CD4-positive, alpha-beta T cell (primary cell): ENCODE data around the gene DYNC1H1. TPM values are rescaled to one million over a fixed set of nuclear protein-coding genes. Genes with fewer than 3 reads are reported as not detected.

Experiments used
- ATAC-seq: fragments of 200-7000 bp; cut with Tn5 transposase; one replicate; pipeline ENCODE4 v1.10.0; 2022; ENCODE audit warnings: mild to moderate bottlenecking; ENCODE audit not compliant: poor library complexity
- CTCF ChIA-PET: fragments of 350-600 bp; sonication (Branson Sonifier 250); formaldehyde crosslinking; loops from one replicate; lab custom pipeline; 2021; ENCODE audit warnings: antibody characterized with exemption, inconsistent platforms; lab: Charles Lee
- POLR2A ChIA-PET: fragments of 350-600 bp; sonication (Branson Sonifier 250); formaldehyde crosslinking; loops from one replicate; lab custom pipeline; 2021; ENCODE audit warnings: antibody characterized with exemption, inconsistent platforms; lab: Charles Lee
- DNase-seq, 14 experiments: peaks; one replicate each; pipeline ENCODE4 v3.0.0-alpha.2; 2013 to 2020; ENCODE audit warnings: mixed read lengths in 2 of 14
- H3K27ac ChIP-seq, 2 donors: one replicate each; pipeline versions ENCODE4 v1.5.1 to v1.7.0; 2013; ENCODE audit warnings: low read length in 2 of 2, low read depth in 1 of 2, mild to moderate bottlenecking in 1 of 2
- H3K27me3 ChIP-seq, 2 experiments: 1 replicate in 1 of 2; 2 replicates in 1 of 2; pipeline versions ENCODE4 v1.6.1 to v1.7.0; 2013; ENCODE audit warnings: low read length in 2 of 2, control low read depth in 1 of 2, mild to moderate bottlenecking in 1 of 2, moderate library complexity in 1 of 2; ENCODE audit not compliant: insufficient read depth in 2 of 2, control insufficient read depth in 1 of 2
- H3K36me3 ChIP-seq: one replicate; pipeline ENCODE4 v1.6.1; 2013; ENCODE audit warnings: low read length, control low read depth; ENCODE audit not compliant: insufficient read depth
- H3K4me1 ChIP-seq: one replicate; pipeline ENCODE4 v1.6.1; 2013; ENCODE audit warnings: low read length, control low read depth; ENCODE audit not compliant: insufficient read depth
- H3K4me3 ChIP-seq: one replicate; pipeline ENCODE4 v1.5.1; 2013; ENCODE audit warnings: mild to moderate bottlenecking, low read length, moderate library complexity
- H3K9me3 ChIP-seq, 2 experiments: 1 replicate in 1 of 2; 2 replicates in 1 of 2; pipeline versions ENCODE4 v1.6.1 to v1.7.0; 2013; ENCODE audit warnings: low read length in 2 of 2, mild to moderate bottlenecking in 2 of 2, control low read depth in 1 of 2, moderate library complexity in 1 of 2; ENCODE audit not compliant: control insufficient read depth in 1 of 2, insufficient read depth in 1 of 2
- H3K27ac Mint-ChIP-seq: one replicate; pipeline ENCODE4 v1.8.0; 2020; ENCODE audit warnings: mixed read lengths
- H3K27me3 Mint-ChIP-seq: one replicate; pipeline ENCODE4 v1.8.0; 2021; ENCODE audit warnings: mixed read lengths
- H3K36me3 Mint-ChIP-seq: one replicate; pipeline ENCODE4 v1.8.0; 2021; ENCODE audit warnings: low read depth, mixed read lengths
- H3K4me1 Mint-ChIP-seq: one replicate; pipeline ENCODE4 v1.8.0; 2021; ENCODE audit warnings: low read depth, mixed read lengths
- H3K4me3 Mint-ChIP-seq: one replicate; pipeline ENCODE4 v1.8.0; 2020; ENCODE audit warnings: mild to moderate bottlenecking, mixed read lengths
- H3K9me3 Mint-ChIP-seq: one replicate; pipeline ENCODE4 v1.8.0; 2020; ENCODE audit warnings: mixed read lengths
- CTCF ChIP-seq: fragments of 200-600 bp; IDR thresholded peaks from one replicate; pipeline ENCODE4 v1.8.0; 2022; ENCODE audit warnings: antibody characterized with exemption, mild to moderate bottlenecking
- intact Hi-C, 2 experiments: fragments of 100-400 bp; cut with DNase I in 1 of 2; cut with micrococcal nuclease in 1 of 2; formaldehyde crosslinking; loops; one replicate each; pipeline versions ENCODE4 v1.15.1 to v1.9.0; 2023 to 2025; cut with DNase I, micrococcal nuclease
- total RNA-seq, 174 experiments: library from RNA in 2 of 174; stranded (reverse) in 2 of 174; gene quantifications; one replicate each; pipeline ENCODE4 v1.2.3 and lab custom pipeline; 2021 to 2026

Gene DYNC1H1
- total RNA-seq, 2 experiments from 2014 or later = 286 to 293 TPM

- H3K4me3 Mint-ChIP-seq = no peak overlapping the region
- no peak for TF ChIP-seq CTCF
- no peak overlapping the region for H3K27ac ChIP-seq
- peaks cover 16% of the 10 kb centered on the region for H3K4me1 Mint-ChIP-seq
- no peak for DNase-seq
- H3K9me3 ChIP-seq = no peaks in the 10 kb centered on the region
- H3K4me3 ChIP-seq = no peak overlapping the region
- peaks cover 89% of the 10 kb centered on the region for H3K36me3 ChIP-seq
- H3K4me1 ChIP-seq = peaks cover 11% of the 10 kb centered on the region
- POLR2A ChIA-PET = no interaction called here
- no peak for ATAC-seq
- CTCF ChIA-PET = no interaction called here
- H3K27me3 ChIP-seq = no peaks in the 10 kb centered on the region
- no peaks in the 10 kb centered on the region for H3K9me3 Mint-ChIP-seq
- peak overlapping the region; percentile 81 for H3K27ac Mint-ChIP-seq
- peaks cover 98% of the 10 kb centered on the region for H3K36me3 Mint-ChIP-seq
- H3K27me3 Mint-ChIP-seq = no peaks in the 10 kb centered on the region
- intact Hi-C loops = no loop called here
Observed at GRCh38 chr14:102019006-102019540, 54.7 kb downstream of the DYNC1H1 start.

- Mint-ChIP-seq H3K9me3 (no peaks in the 10 kb centered on the region), H3K4me1 (peaks cover 16% of the 10 kb centered on the region), H3K27me3 (no peaks in the 10 kb centered on the region), H3K4me3 (no peak overlapping the region), H3K27ac (peak overlapping the region; percentile 81), H3K36me3 (peaks cover 93% of the 10 kb centered on the region)
- H3K27me3 ChIP-seq = no peaks in the 10 kb centered on the region
- ATAC-seq (peak; percentile 85), DNase-seq (peak in 12 of 14 experiments; percentile 6 to 57 (median 30))
- H3K4me1 ChIP-seq = peaks cover 11% of the 10 kb centered on the region
- no peak for TF ChIP-seq CTCF
- ChIA-PET POLR2A (interaction anchor here (1.9 kb wide), 1 partner anchor 55 kb away, joined by 6 read pairs; no protein-coding TSS in a partner anchor), CTCF (interaction anchor here (2.0 kb wide), 1 partner anchor 76 kb away, joined by 8 read pairs; no protein-coding TSS in a partner anchor)
- peaks cover 86% of the 10 kb centered on the region for H3K36me3 ChIP-seq
- H3K9me3 ChIP-seq = no peaks in the 10 kb centered on the region
- no peak overlapping the region for H3K4me3 ChIP-seq
- peak overlapping the region in 1 of 2 donors; percentile 0 for H3K27ac ChIP-seq
- intact Hi-C loops = no loop called here
Observed at GRCh38 chr14:102020058-102020971, 55.9 kb downstream of the DYNC1H1 start.

- no peak overlapping the region for H3K27ac ChIP-seq
- no peaks in the 10 kb centered on the region for H3K27me3 Mint-ChIP-seq
- no peak for ATAC-seq
Observed at GRCh38 chr14:102026934-102027333, 62.6 kb downstream of the DYNC1H1 start.

More at GRCh38 chr14:102026934-102027333, 62.6 kb downstream of the DYNC1H1 start:
- H3K4me3 ChIP-seq = no peak overlapping the region
- H3K9me3 ChIP-seq = no peaks in the 10 kb centered on the region
- no peaks in the 10 kb centered on the region for H3K4me1 Mint-ChIP-seq
- H3K4me3 Mint-ChIP-seq = no peak overlapping the region
- H3K4me1 ChIP-seq = no peaks in the 10 kb centered on the region
- intact Hi-C loops = loop anchor here in 1 of 2 experiments (5.0 kb wide), 1 partner anchor 40 kb away; no protein-coding TSS in a partner anchor
- TF ChIP-seq CTCF = no peak
- H3K9me3 Mint-ChIP-seq = no peaks in the 10 kb centered on the region
- H3K27me3 ChIP-seq = no peaks in the 10 kb centered on the region
- ChIA-PET POLR2A (no interaction called here), CTCF (interaction anchor here (0.6 kb wide), 1 partner anchor 11 kb away, joined by 3 read pairs; no protein-coding TSS in a partner anchor)
- DNase-seq = no peak
- H3K27ac Mint-ChIP-seq = peak overlapping the region; percentile 40
- H3K36me3 ChIP-seq = peaks cover 91% of the 10 kb centered on the region
- peaks cover 90% of the 10 kb centered on the region for H3K36me3 Mint-ChIP-seq
